OCI-LY3 (cell line): Measurements from ENCODE around the gene DPP6.

Source experiments
- CTCF ChIP-seq: fragments of 200-600, 300-600 bp; sonication (generic); IDR thresholded peaks from 2 replicates; pipeline ENCODE4 v1.5.1; 2014; ENCODE audit warnings: antibody characterized with exemption, low read length, low read depth
- EZH2phosphoT487 ChIP-seq: fragments of 200-600 bp; shearing (Covaris generic); IDR thresholded peaks from 2 replicates; pipeline ENCODE4 v1.6.1; 2018; ENCODE audit warnings: antibody characterized with exemption, mixed run types, low read depth

- TF ChIP-seq CTCF: peak; percentile 88
- no peak for TF ChIP-seq EZH2phosphoT487
Observed at GRCh38 chr7:154913638-154914307, 861.6 kb downstream of the DPP6 start.
